Mucosa of descending colon (tissue), 3 donors: Measurements from ENCODE around the gene ADAMTS17. TPM values are rescaled to one million over a fixed set of nuclear protein-coding genes. Genes with fewer than 3 reads are reported as not detected.

ENCODE experiments used
- ATAC-seq: fragments of 200-7000 bp; cut with Tn5 transposase; one replicate; pipeline ENCODE4 v1.9.1; 2020; ENCODE audit warnings: mild to moderate bottlenecking, moderate library complexity
- DNase-seq, 3 donors: peaks; one replicate each; pipeline ENCODE4 v3.0.0-alpha.2; 2020
- H3K36me3 ChIP-seq: fragments of 200-600 bp; one replicate; pipeline ENCODE4 v1.8.0; 2021; ENCODE audit warnings: low read depth, mild to moderate bottlenecking
- H3K4me1 ChIP-seq: fragments of 200-600 bp; one replicate; pipeline ENCODE4 v1.8.0; 2021; ENCODE audit warnings: low read depth, mild to moderate bottlenecking
- H3K4me3 ChIP-seq: fragments of 200-600 bp; one replicate; pipeline ENCODE4 v1.8.0; 2021; ENCODE audit warnings: mild to moderate bottlenecking
- H3K9me3 ChIP-seq: fragments of 200-600 bp; one replicate; pipeline ENCODE4 v1.8.0; 2021; ENCODE audit warnings: mild to moderate bottlenecking
- intact Hi-C, 2 donors: fragments of 100-400 bp; cut with DNase I in 1 of 2; cut with micrococcal nuclease in 1 of 2; formaldehyde crosslinking; loops; one replicate each; pipeline versions ENCODE4 v1.11.0 to v1.11.1; 2022; cut with DNase I, micrococcal nuclease
- total RNA-seq, 3 donors: library from RNA; stranded (reverse); fragmentation: NEBNext Ultra II Directional in 2 of 3; extraction: Animal tissue kit (Norgen Biotek cat#: 25700) in 2 of 3; gene quantifications; one replicate each; pipeline versions ENCODE4 v1.2.1 to v1.2.4, GENCODE V29; 2021 to 2023
- TF ChIP-seq, protein P1 (sequence below): fragments of 200-600 bp; IDR thresholded peaks from one replicate; pipeline ENCODE4 v1.8.0; 2022; ENCODE audit warnings: antibody characterized with exemption, mild to moderate bottlenecking
- donor health status: DM: no; HTN: no; CAD: no; lungs with moderate emphysema.
- donor health status: DM: no; HTN: no; CAD: no.
- donor health status: DM: no; HTN: yes; CAD: no.

Gene ADAMTS17
- total RNA-seq, 3 donors from 2014 or later = 5.2 to 13.8 (median 6.3) TPM

DNA sequence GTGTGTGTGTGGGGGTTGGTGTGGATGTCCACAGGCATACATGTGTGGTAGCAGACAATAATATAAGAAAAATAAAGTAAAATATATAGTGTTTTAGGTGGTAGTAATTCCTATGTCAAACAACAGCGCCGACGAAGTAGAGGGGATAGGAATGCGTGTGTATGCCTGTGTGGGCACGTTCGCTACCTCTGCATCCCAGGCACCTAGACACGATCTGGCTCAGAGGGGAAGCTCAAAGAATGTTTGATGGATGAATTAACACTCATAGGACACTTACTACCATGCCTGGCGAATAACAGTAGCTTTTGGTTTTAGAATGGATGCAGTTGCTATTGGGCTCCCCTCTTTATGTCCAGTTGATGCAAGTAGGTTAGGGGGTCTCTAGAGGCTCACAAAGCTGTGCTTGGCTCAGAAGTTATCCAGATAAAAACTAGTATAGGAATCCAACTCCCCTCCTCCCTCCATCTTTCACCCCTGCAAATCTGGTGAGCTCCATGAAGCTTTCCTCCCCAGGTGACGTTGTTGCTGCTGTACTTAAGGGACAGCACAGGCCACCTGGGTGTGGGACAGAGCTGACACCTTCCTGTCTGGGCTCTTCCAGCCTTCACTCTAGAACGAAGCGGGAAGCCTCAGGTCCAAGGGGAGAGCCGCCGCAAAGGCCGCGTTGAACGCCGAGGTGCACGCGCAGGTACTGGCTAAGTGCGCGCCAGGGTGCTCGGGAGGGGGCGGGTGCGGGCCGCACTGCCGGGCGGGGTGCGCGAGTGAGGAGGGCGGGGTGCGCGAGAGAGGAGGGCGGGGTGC, 415.9 kb downstream of the ADAMTS17 start:
- H3K4me1 ChIP-seq = peaks cover 6% of the 10 kb centered on the region
- ATAC-seq (peak; percentile 87), DNase-seq (peak; percentile 73 to 89 (median 89))
- no peaks in the 10 kb centered on the region for H3K9me3 ChIP-seq
- H3K36me3 ChIP-seq = no peaks in the 10 kb centered on the region
- intact Hi-C loops = no loop called here
- TF ChIP-seq, protein P1, sequence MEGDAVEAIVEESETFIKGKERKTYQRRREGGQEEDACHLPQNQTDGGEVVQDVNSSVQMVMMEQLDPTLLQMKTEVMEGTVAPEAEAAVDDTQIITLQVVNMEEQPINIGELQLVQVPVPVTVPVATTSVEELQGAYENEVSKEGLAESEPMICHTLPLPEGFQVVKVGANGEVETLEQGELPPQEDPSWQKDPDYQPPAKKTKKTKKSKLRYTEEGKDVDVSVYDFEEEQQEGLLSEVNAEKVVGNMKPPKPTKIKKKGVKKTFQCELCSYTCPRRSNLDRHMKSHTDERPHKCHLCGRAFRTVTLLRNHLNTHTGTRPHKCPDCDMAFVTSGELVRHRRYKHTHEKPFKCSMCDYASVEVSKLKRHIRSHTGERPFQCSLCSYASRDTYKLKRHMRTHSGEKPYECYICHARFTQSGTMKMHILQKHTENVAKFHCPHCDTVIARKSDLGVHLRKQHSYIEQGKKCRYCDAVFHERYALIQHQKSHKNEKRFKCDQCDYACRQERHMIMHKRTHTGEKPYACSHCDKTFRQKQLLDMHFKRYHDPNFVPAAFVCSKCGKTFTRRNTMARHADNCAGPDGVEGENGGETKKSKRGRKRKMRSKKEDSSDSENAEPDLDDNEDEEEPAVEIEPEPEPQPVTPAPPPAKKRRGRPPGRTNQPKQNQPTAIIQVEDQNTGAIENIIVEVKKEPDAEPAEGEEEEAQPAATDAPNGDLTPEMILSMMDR = no peak
- H3K4me3 ChIP-seq = no peak overlapping the region

DNA sequence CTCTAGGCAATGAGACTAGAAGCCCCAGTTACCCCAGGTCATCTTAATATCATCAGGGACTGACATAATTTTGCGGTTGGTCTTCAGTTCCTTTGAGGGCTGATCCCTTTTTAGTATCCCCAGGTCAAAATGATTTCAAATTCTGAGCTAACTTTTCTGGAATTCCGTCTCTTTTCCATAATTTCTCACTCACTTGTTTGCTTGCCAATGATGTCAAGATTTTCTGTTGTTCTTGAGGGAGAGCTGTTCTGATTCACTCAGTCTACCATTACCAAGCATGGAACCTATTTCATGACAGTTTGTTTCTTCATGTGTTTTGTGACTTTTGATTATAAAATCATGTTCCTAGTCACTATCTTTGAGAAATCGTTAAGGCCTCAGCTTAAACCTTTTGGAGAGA, 418.1 kb downstream of the ADAMTS17 start:
- ATAC-seq (no peak), DNase-seq (no peak)
- Histone ChIP-seq H3K4me3 (no peak overlapping the region), H3K4me1 (peaks cover 2% of the 10 kb centered on the region), H3K9me3 (no peaks in the 10 kb centered on the region), H3K36me3 (no peaks in the 10 kb centered on the region)
- TF ChIP-seq, protein P1 = no peak
- intact Hi-C loops = no loop called here

Other genes starting within 250 kb of the ADAMTS17 start
- gene CERS3, start 187.0 kb upstream of the ADAMTS17 start, total RNA-seq = under 1 TPM in 1 of 3 donors, not detected in 2; 0.22 TPM